Loucy (cell line): ENCODE measurements around the gene PCMT1.

Experiments used
- H2AFZ ChIP-seq: fragments of 200-600 bp; sonication (generic); 2 replicates; pipeline ENCODE4 v1.6.0; 2016; ENCODE audit warnings: antibody characterized with exemption, mild to moderate bottlenecking, low read length, moderate library complexity
- H3F3A ChIP-seq: fragments of 200-600 bp; 2 replicates; pipeline ENCODE4 v1.6.0; 2016; ENCODE audit warnings: antibody characterized with exemption, low read depth, mild to moderate bottlenecking
- H3K27me3 ChIP-seq: fragments of 200-600 bp; sonication (generic); 2 replicates; pipeline ENCODE4 v1.6.1; 2014; ENCODE audit warnings: low read length, mild to moderate bottlenecking; ENCODE audit not compliant: insufficient read depth, poor library complexity, severe bottlenecking
- H3K36me3 ChIP-seq: fragments of 200-600 bp; sonication (generic); 2 replicates; pipeline ENCODE4 v1.6.1; 2016; ENCODE audit warnings: low read length; ENCODE audit not compliant: insufficient read depth
- H3K4me1 ChIP-seq: fragments of 200-600 bp; sonication (generic); 2 replicates; pipeline ENCODE4 v1.5.1; 2014; ENCODE audit warnings: low read length, mild to moderate bottlenecking; ENCODE audit not compliant: insufficient read depth, poor library complexity, severe bottlenecking
- H3K4me2 ChIP-seq: fragments of 200-600 bp; sonication (generic); 2 replicates; pipeline ENCODE4 v1.6.0; 2014; ENCODE audit warnings: antibody characterized with exemption, low read length, low read depth, mild to moderate bottlenecking; ENCODE audit not compliant: poor library complexity, severe bottlenecking
- H3K4me3 ChIP-seq: fragments of 200-600 bp; sonication (generic); 2 replicates; pipeline ENCODE4 v1.5.1; 2014; ENCODE audit warnings: low read length, mild to moderate bottlenecking, mixed read lengths; ENCODE audit not compliant: poor library complexity, severe bottlenecking
- H3K79me2 ChIP-seq: fragments of 200-600 bp; sonication (generic); 2 replicates; pipeline ENCODE4 v1.6.1; 2014; ENCODE audit warnings: low read length; ENCODE audit not compliant: insufficient read depth
- H3K9ac ChIP-seq: fragments of 200-600 bp; sonication (generic); 2 replicates; pipeline ENCODE4 v1.6.0; 2014; ENCODE audit warnings: mild to moderate bottlenecking, low read depth, low read length, moderate library complexity; ENCODE audit not compliant: poor library complexity, severe bottlenecking
- H3K9me2 ChIP-seq: fragments of 200-600 bp; sonication (generic); replicated peaks from 2 replicates; pipeline ENCODE4 v1.6.1; 2016; ENCODE audit warnings: low read depth, low read length, mixed read lengths
- H3K9me3 ChIP-seq: fragments of 200-600 bp; sonication (generic); 2 replicates; pipeline ENCODE4 v1.6.1; 2014; ENCODE audit warnings: mild to moderate bottlenecking, antibody characterized with exemption, low read length, low read depth; ENCODE audit not compliant: insufficient read depth
- H4K20me1 ChIP-seq: fragments of 200-600 bp; sonication (generic); 2 replicates; pipeline ENCODE4 v1.6.0; 2014; ENCODE audit warnings: antibody characterized with exemption, low read length, mild to moderate bottlenecking; ENCODE audit not compliant: insufficient read depth, poor library complexity, severe bottlenecking
- CTCF ChIP-seq: fragments of 200-600 bp; sonication (generic); conservative IDR thresholded peaks from 2 replicates; pipeline ENCODE4 v1.5.1; 2014; ENCODE audit warnings: mild to moderate bottlenecking, antibody characterized with exemption, low read length
- EZH2phosphoT487 ChIP-seq: fragments of 200-600 bp; IDR thresholded peaks from 2 replicates; pipeline ENCODE4 v1.6.1; 2018; ENCODE audit warnings: antibody characterized with exemption, mild to moderate bottlenecking, moderate library complexity, borderline replicate concordance

The PCMT1 gene

GRCh38 chr6:149857541-149857940 is 108.0 kb downstream of the PCMT1 start:
- TF ChIP-seq CTCF (no peak), EZH2phosphoT487 (no peak)
- peaks cover 4% of the 10 kb centered on the region for H4K20me1 ChIP-seq
- H3K4me3 ChIP-seq = no peak overlapping the region
- H3K4me1 ChIP-seq = peaks cover 44% of the 10 kb centered on the region
- H3K4me2 ChIP-seq = no peak overlapping the region
- H3K79me2 ChIP-seq = peaks cover 23% of the 10 kb centered on the region
- H3K36me3 ChIP-seq = no peaks in the 10 kb centered on the region
- H3K9me3 ChIP-seq = no peaks in the 10 kb centered on the region
- no peaks in the 10 kb centered on the region for H3F3A ChIP-seq
- no peak overlapping the region for H2AFZ ChIP-seq
- no peaks in the 10 kb centered on the region for H3K27me3 ChIP-seq
- no peak overlapping the region for H3K9ac ChIP-seq
- H3K9me2 ChIP-seq = no peaks in the 10 kb centered on the region

- TF ChIP-seq EZH2phosphoT487 = no peak
- TF ChIP-seq CTCF = no peak
- Histone ChIP-seq H3K9me2 (no peaks in the 10 kb centered on the region), H3K36me3 (no peaks in the 10 kb centered on the region), H3K9ac (no peak overlapping the region), H2AFZ (no peak overlapping the region), H3K27me3 (no peaks in the 10 kb centered on the region), H3K4me2 (no peak overlapping the region), H4K20me1 (peaks cover 4% of the 10 kb centered on the region), H3F3A (no peaks in the 10 kb centered on the region), H3K4me1 (peaks cover 47% of the 10 kb centered on the region), H3K4me3 (no peak overlapping the region), H3K9me3 (no peaks in the 10 kb centered on the region), H3K79me2 (peaks cover 28% of the 10 kb centered on the region)
Measured at GRCh38 chr6:149859368-149859767, 109.8 kb downstream of the PCMT1 start.

GRCh38 chr6:149859938-149860337 is 110.4 kb downstream of the PCMT1 start:
- Histone ChIP-seq H3K4me3 (no peak overlapping the region), H3K27me3 (no peaks in the 10 kb centered on the region), H4K20me1 (peaks cover 4% of the 10 kb centered on the region), H3K36me3 (no peaks in the 10 kb centered on the region), H3K9me3 (no peaks in the 10 kb centered on the region), H2AFZ (no peak overlapping the region), H3K4me2 (no peak overlapping the region), H3F3A (no peaks in the 10 kb centered on the region), H3K79me2 (peaks cover 28% of the 10 kb centered on the region), H3K9ac (no peak overlapping the region), H3K4me1 (peaks cover 49% of the 10 kb centered on the region), H3K9me2 (no peaks in the 10 kb centered on the region)
- TF ChIP-seq EZH2phosphoT487 (no peak), CTCF (no peak)
